ENCODE data around the gene BCL2L12.

DNA sequence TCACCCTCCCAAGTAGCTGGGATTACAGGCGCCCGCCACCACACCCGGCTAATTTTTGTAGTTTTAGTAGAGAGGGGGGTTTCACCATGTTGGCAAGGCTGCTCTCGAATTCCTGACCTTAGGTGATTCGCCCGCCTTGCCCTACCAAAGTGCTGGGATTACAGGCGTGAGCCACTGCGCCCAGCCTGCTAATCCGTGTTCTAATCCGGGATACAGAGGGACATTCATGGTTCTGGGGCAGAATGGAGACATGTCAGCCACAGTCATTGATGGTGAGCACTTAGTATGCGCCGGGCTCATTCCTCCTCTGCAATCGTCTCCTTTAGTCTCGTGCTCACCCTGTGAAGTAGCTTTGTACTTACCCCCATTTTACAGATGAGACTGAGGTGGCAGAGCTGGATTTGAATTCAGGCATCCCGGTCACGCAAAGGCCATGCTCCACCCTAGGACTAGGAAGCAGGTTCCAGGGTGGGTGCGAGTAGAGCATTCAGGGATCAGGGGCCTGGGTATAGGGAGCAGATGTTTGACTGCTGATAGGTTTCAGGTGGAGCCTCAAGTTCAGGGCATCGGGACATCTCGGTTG is 34.0 kb upstream of the BCL2L12 start:
- TF ChIP-seq EZH2phosphoT487 (IDR thresholded peaks at IDR 0.05; ENCODE audit: low read length) (no peak), CTCF (IDR thresholded peaks at IDR 0.05; ENCODE audit: low read length) (no peak)

Measured in MM.1S (cell line).